WTC11 (cell line): Measurements from ENCODE around the gene SPEM1. TPM values are rescaled to one million over a fixed set of nuclear protein-coding genes. Genes with fewer than 3 reads are reported as not detected.

ENCODE experiments used
- ATAC-seq: fragments of 200-7000 bp; cut with Tn5 transposase; 2 replicates; pipeline ENCODE4 v1.10.0; 2021; ENCODE audit warnings: mild to moderate bottlenecking, moderate library complexity
- CTCF ChIA-PET: fragments of 300-600 bp; sonication (Branson Sonifier 250); formaldehyde crosslinking; loops from one replicate; lab custom pipeline; 2021; ENCODE audit warnings: antibody characterized with exemption; lab: Charles Lee
- POLR2A ChIA-PET: fragments of 350-600 bp; sonication (Branson Sonifier 250); formaldehyde crosslinking; loops from one replicate; lab custom pipeline; 2021; ENCODE audit warnings: antibody characterized with exemption; lab: Charles Lee
- DNase-seq: peaks from one replicate; pipeline ENCODE4 v3.0.0; 2021; ENCODE audit warnings: low spot score
- H3K27ac Mint-ChIP-seq: 2 replicates; pipeline ENCODE4 v1.8.0; 2021; ENCODE audit warnings: mixed read lengths
- H3K27me3 Mint-ChIP-seq: 2 replicates; pipeline ENCODE4 v1.8.0; 2021; ENCODE audit warnings: low read depth, mild to moderate bottlenecking, moderate library complexity, mixed read lengths
- H3K36me3 Mint-ChIP-seq: 2 replicates; pipeline ENCODE4 v1.8.0; 2021; ENCODE audit warnings: mixed read lengths
- H3K4me1 Mint-ChIP-seq: 2 replicates; pipeline ENCODE4 v1.8.0; 2022; ENCODE audit warnings: mixed read lengths
- H3K4me3 Mint-ChIP-seq: 2 replicates; pipeline ENCODE4 v1.8.0; 2021; ENCODE audit warnings: mild to moderate bottlenecking, moderate library complexity, mixed read lengths
- H3K9me3 Mint-ChIP-seq: 2 replicates; pipeline ENCODE4 v1.8.0; 2021; ENCODE audit warnings: mixed read lengths
- AR ChIP-seq: fragments of 250-450 bp; sonication (Bioruptor Pico); IDR thresholded peaks from 2 replicates; pipeline ENCODE4 v1.9.0; 2021; ENCODE audit warnings: mild to moderate bottlenecking
- CBFB ChIP-seq: sonication (generic); formaldehyde crosslinking; IDR thresholded peaks from 2 replicates; pipeline ENCODE4 v1.8.1; 2022; ENCODE audit warnings: mild to moderate bottlenecking, low read depth, missing genetic modification reagents
- CREB1 ChIP-seq: sonication (generic); formaldehyde crosslinking; IDR thresholded peaks from 2 replicates; pipeline ENCODE4 v1.8.0; 2023; ENCODE audit warnings: mild to moderate bottlenecking, missing genetic modification reagents
- FOXP4 ChIP-seq: sonication (generic); formaldehyde crosslinking; IDR thresholded peaks from 2 replicates; pipeline ENCODE4 v1.8.0; 2022; ENCODE audit warnings: mild to moderate bottlenecking, missing genetic modification reagents
- GABPB1 ChIP-seq: sonication (generic); formaldehyde crosslinking; IDR thresholded peaks from 2 replicates; pipeline ENCODE4 v1.8.1; 2023; ENCODE audit warnings: mild to moderate bottlenecking, missing genetic modification reagents
- GTF2I ChIP-seq: fragments of 250-450 bp; sonication (Bioruptor Pico); conservative IDR thresholded peaks from 2 replicates; pipeline ENCODE4 v1.4.0; 2021; ENCODE audit warnings: mild to moderate bottlenecking
- KAT7 ChIP-seq: sonication (generic); formaldehyde crosslinking; IDR thresholded peaks from 2 replicates; pipeline ENCODE4 v1.8.1; 2023; ENCODE audit warnings: missing genetic modification reagents, mild to moderate bottlenecking, borderline replicate concordance
- MYBL2 ChIP-seq: sonication (generic); formaldehyde crosslinking; IDR thresholded peaks from 2 replicates; pipeline ENCODE4 v1.8.1; 2023; ENCODE audit warnings: mild to moderate bottlenecking, moderate library complexity, missing genetic modification reagents
- NFYB ChIP-seq: sonication (generic); formaldehyde crosslinking; conservative IDR thresholded peaks from 2 replicates; pipeline ENCODE4 v1.8.0; 2022; ENCODE audit warnings: low read depth, missing genetic modification reagents
- NR2C2 ChIP-seq: sonication (generic); formaldehyde crosslinking; IDR thresholded peaks from 2 replicates; pipeline ENCODE4 v1.8.0; 2022; ENCODE audit warnings: mild to moderate bottlenecking, missing genetic modification reagents
- NR3C1 ChIP-seq: sonication (generic); formaldehyde crosslinking; conservative IDR thresholded peaks from 2 replicates; pipeline ENCODE4 v1.8.1; 2023; ENCODE audit warnings: low read depth, mild to moderate bottlenecking, missing genetic modification reagents
- RELA ChIP-seq: sonication (generic); formaldehyde crosslinking; IDR thresholded peaks from 2 replicates; pipeline ENCODE4 v1.8.1; 2022; ENCODE audit warnings: missing genetic modification reagents, mild to moderate bottlenecking, borderline replicate concordance
- SMAD3 ChIP-seq: sonication (generic); formaldehyde crosslinking; IDR thresholded peaks from 2 replicates; pipeline ENCODE4 v1.8.0; 2022; ENCODE audit warnings: missing genetic modification reagents, mild to moderate bottlenecking, borderline replicate concordance
- SP1 ChIP-seq: sonication (generic); formaldehyde crosslinking; conservative IDR thresholded peaks from 2 replicates; pipeline ENCODE4 v1.8.1; 2022; ENCODE audit warnings: missing genetic modification reagents
- TEAD4 ChIP-seq: sonication (generic); formaldehyde crosslinking; IDR thresholded peaks from 2 replicates; pipeline ENCODE4 v1.8.0; 2022; ENCODE audit warnings: mild to moderate bottlenecking, missing genetic modification reagents
- TP53 ChIP-seq: sonication (generic); formaldehyde crosslinking; IDR thresholded peaks from 2 replicates; pipeline ENCODE4 v1.8.1; 2023; ENCODE audit warnings: mild to moderate bottlenecking, missing genetic modification reagents
- USF1 ChIP-seq: sonication (generic); formaldehyde crosslinking; IDR thresholded peaks from 2 replicates; pipeline ENCODE4 v1.8.0; 2022; ENCODE audit warnings: mild to moderate bottlenecking, missing genetic modification reagents
- ZNF219 ChIP-seq: sonication (generic); formaldehyde crosslinking; IDR thresholded peaks from 2 replicates; pipeline ENCODE4 v1.8.0; 2023; ENCODE audit warnings: missing genetic modification reagents, mild to moderate bottlenecking, borderline replicate concordance
- ZNF232 ChIP-seq: sonication (generic); formaldehyde crosslinking; IDR thresholded peaks from 2 replicates; pipeline ENCODE4 v1.8.0; 2022; ENCODE audit warnings: mild to moderate bottlenecking, missing genetic modification reagents
- ZNF263 ChIP-seq: sonication (generic); formaldehyde crosslinking; IDR thresholded peaks from 2 replicates; pipeline ENCODE4 v1.8.1; 2022; ENCODE audit warnings: low read depth, mild to moderate bottlenecking, moderate library complexity, missing genetic modification reagents
- ZNF281 ChIP-seq: sonication (generic); formaldehyde crosslinking; IDR thresholded peaks from 2 replicates; pipeline ENCODE4 v1.8.0; 2023; ENCODE audit warnings: mild to moderate bottlenecking, missing genetic modification reagents
- ZNF512 ChIP-seq: sonication (generic); formaldehyde crosslinking; IDR thresholded peaks from 2 replicates; pipeline ENCODE4 v1.8.1; 2022; ENCODE audit warnings: missing genetic modification reagents, borderline replicate concordance
- total RNA-seq: library from RNA; stranded (reverse); gene quantifications from 3 replicates; pipeline ENCODE4 v1.2.3, GENCODE V29; 2021
- TF ChIP-seq, protein P1 (sequence below): fragments of 250-450 bp; sonication (Bioruptor Pico); IDR thresholded peaks from 2 replicates; pipeline ENCODE4 v1.9.0; 2021; ENCODE audit warnings: moderate library complexity, mild to moderate bottlenecking, inconsistent platforms, borderline replicate concordance

SPEM1 gene
- total RNA-seq, 1 experiment from 2014 or later, result 0.35 TPM

- H3K27me3 Mint-ChIP-seq, result no peaks in the 10 kb centered on the region; the same call in 1 of the 2 replicates
- ATAC-seq, result no peak
- peaks cover 30% of the 10 kb centered on the region for H3K4me1 Mint-ChIP-seq
- POLR2A ChIA-PET, result interaction anchor here (0.7 kb wide), 1 partner anchor 10 kb away, joined by 3 read pairs; no protein-coding TSS in a partner anchor
- H3K27ac Mint-ChIP-seq, result no peak overlapping the region
- TF ChIP-seq AR (CRISPR knock-in tag), result no peak
- no peak for TF ChIP-seq USF1 (CRISPR knock-in tag)
- TF ChIP-seq ZNF263 (CRISPR knock-in tag), result no peak
- TF ChIP-seq ZNF512 (CRISPR knock-in tag), result no peak
- no peak for TF ChIP-seq ZNF281 (CRISPR knock-in tag)
- no peak for TF ChIP-seq SP1
- TF ChIP-seq CBFB, result no peak
- no peak for TF ChIP-seq ZNF219 (CRISPR knock-in tag)
- TF ChIP-seq GTF2I, result no peak
- no peak for TF ChIP-seq RELA (CRISPR knock-in tag)
- no peak for TF ChIP-seq KAT7 (CRISPR knock-in tag)
- no peak for TF ChIP-seq GABPB1 (CRISPR knock-in tag)
- TF ChIP-seq TEAD4 (CRISPR knock-in tag), result no peak
- TF ChIP-seq NFYB (CRISPR knock-in tag), result no peak
- TF ChIP-seq TP53 (CRISPR knock-in tag), result no peak
- no peak for TF ChIP-seq SMAD3 (CRISPR knock-in tag)
- CTCF ChIA-PET, result interaction anchor here (0.6 to 1.2 kb wide), 2 partner anchors 10 to 26 kb away, joined by 3 to 4 read pairs; no protein-coding TSS in a partner anchor
- H3K4me3 Mint-ChIP-seq, result no peak overlapping the region
- H3K36me3 Mint-ChIP-seq, result peaks cover 26% of the 10 kb centered on the region
- no peaks in the 10 kb centered on the region for H3K9me3 Mint-ChIP-seq
- no peak for DNase-seq
These were observed 9.3 kb upstream of the SPEM1 start for GRCh38 chr17:7410634-7411426.

- H3K9me3 Mint-ChIP-seq, result no peaks in the 10 kb centered on the region
- ATAC-seq (no peak), DNase-seq (no peak)
- H3K27ac Mint-ChIP-seq, result no peak overlapping the region
- POLR2A ChIA-PET, result interaction anchor here (0.7 kb wide), 1 partner anchor 9 kb away, joined by 3 read pairs; no protein-coding TSS in a partner anchor
- peaks cover 24% of the 10 kb centered on the region for H3K4me1 Mint-ChIP-seq
- peaks cover 29% of the 10 kb centered on the region for H3K36me3 Mint-ChIP-seq
- CTCF ChIA-PET, result interaction anchor here (1.2 kb wide), 1 partner anchor 26 kb away, joined by 3 read pairs; no protein-coding TSS in a partner anchor
- H3K27me3 Mint-ChIP-seq, result no peaks in the 10 kb centered on the region; the same call in 1 of the 2 replicates
- no peak overlapping the region for H3K4me3 Mint-ChIP-seq
- TF ChIP-seq MYBL2 (CRISPR knock-in tag) (no peak), ZNF512 (CRISPR knock-in tag) (no peak), CREB1 (CRISPR knock-in tag) (no peak), NR2C2 (no peak), ZNF232 (CRISPR knock-in tag) (no peak), NR3C1 (CRISPR knock-in tag) (no peak), FOXP4 (no peak)
- TF ChIP-seq, protein P1, sequence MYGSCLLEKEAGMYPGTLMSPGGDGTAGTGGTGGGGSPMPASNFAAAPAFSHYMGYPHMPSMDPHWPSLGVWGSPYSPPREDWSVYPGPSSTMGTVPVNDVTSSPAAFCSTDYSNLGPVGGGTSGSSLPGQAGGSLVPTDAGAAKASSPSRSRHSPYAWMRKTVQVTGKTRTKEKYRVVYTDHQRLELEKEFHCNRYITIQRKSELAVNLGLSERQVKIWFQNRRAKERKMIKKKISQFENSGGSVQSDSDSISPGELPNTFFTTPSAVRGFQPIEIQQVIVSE (CRISPR knock-in tag), result no peak
These were observed 8.7 kb upstream of the SPEM1 start for GRCh38 chr17:7411427-7411750.
